ENCODE data around the gene RAD51B. TPM values are rescaled to one million over a fixed set of nuclear protein-coding genes. Genes with fewer than 3 reads are reported as not detected.

Gene RAD51B
- total and polyA plus RNA-seq, 9 of the 15 experiments (the other 6 are each of a cell fraction or from before 2014, with no cell fraction given), result 8.5 to 17.3 (median 11.3) TPM

DNA sequence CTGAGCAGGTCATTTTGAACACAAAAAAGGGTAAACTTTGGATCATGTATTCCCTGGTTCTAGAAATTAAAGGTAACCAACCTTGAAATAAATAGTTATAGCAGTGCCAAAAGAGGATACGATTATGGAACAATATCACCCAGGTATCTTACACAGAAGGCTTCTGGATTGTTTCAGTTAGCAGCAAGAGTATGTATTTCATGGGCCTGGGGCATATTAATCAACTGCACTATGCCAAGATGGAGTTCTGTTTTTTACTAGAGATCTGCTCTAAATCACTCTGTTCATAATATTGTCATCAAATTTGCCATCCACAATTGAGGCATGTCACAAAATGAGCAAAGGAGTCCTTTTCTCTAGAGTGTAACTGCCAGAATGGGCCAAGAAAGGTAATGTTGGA is 357.1 kb downstream of the RAD51B start (continued):
- TF ChIP-seq, protein P1, sequence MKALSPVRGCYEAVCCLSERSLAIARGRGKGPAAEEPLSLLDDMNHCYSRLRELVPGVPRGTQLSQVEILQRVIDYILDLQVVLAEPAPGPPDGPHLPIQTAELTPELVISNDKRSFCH (CRISPR knock-in tag; IDR thresholded peaks at IDR 0.05), result no peak
- TF ChIP-seq, protein P1 (tag; IDR thresholded peaks at IDR 0.05), result no peak
- no peak for TF ChIP-seq NR1H2 (CRISPR knock-in tag; IDR thresholded peaks at IDR 0.05)
- no peak for TF ChIP-seq ZHX1 (conservative IDR thresholded peaks at IDR 0.05; ENCODE audit: low read length)
- TF ChIP-seq ARID3A (IDR thresholded peaks at IDR 0.05; ENCODE audit: borderline replicate concordance, low read depth, low read length), result no peak
- no peak for TF ChIP-seq ZBED1 (IDR thresholded peaks at IDR 0.05)

- intact Hi-C loops (cut with micrococcal nuclease) (no loop called here), in situ Hi-C loops (cut with MboI) (no loop called here)
- Histone ChIP-seq H3K9me3 (replicated peaks; ENCODE audit: control insufficient read depth, insufficient read depth, low read depth, low read length) (no peaks in the 10 kb centered on the region), H2AFZ (ENCODE audit: low read depth, low read length) (no peak overlapping the region), H3K4me1 (replicated peaks in 1 of 2; ENCODE audit: control insufficient read depth in 2 of 2, insufficient read depth in 2 of 2, low read length in 2 of 2) (no peaks in the 10 kb centered on the region), H3K9me1 (ENCODE audit: control insufficient read depth, insufficient read depth, low read length) (no peaks in the 10 kb centered on the region), H3K79me2 (ENCODE audit: control insufficient read depth, insufficient read depth, low read length) (no peaks in the 10 kb centered on the region), H3K36me3 (ENCODE audit: control insufficient read depth, insufficient read depth, low read length) (no peaks in the 10 kb centered on the region), H3K27me3 (ENCODE audit: control insufficient read depth in 2 of 2, insufficient read depth in 2 of 2, low read length in 2 of 2) (no peaks in the 10 kb centered on the region), H3K27ac (ENCODE audit: extremely low read depth, low read depth, low read length) (no peak overlapping the region), H4K20me1 (replicated peaks; ENCODE audit: control insufficient read depth, insufficient read depth, low read length) (no peaks in the 10 kb centered on the region), H3K9ac (ENCODE audit: insufficient read depth in 1 of 2, low read depth in 2 of 2, low read length in 2 of 2) (no peak overlapping the region), H3K4me2 (ENCODE audit: insufficient read depth, low read length) (no peak overlapping the region), H3K4me3 (no peak overlapping the region)
- no peak for FAIRE-seq
- ATAC-seq, result no peak
- no TSS peak for BruUV-seq (replicated peaks)
- CTCF ChIA-PET (ENCODE audit: low intra/inter-chr PET ratio), result no interaction called here
- POLR2A ChIA-PET, result no interaction called here
- WGBS (ENCODE audit: insufficient coverage, low coverage, missing lambda C conversion rate), result 3% methylated on average over 3 of the region's 3 CpGs
- no peak for DNase-seq (ENCODE audit: extremely low read depth in 1 of 4, low spot score in 3 of 4)
- no peak for TF ChIP-seq CBFA2T3 (IDR thresholded peaks at IDR 0.05)
- no peak for TF ChIP-seq RBM15 (IDR thresholded peaks at IDR 0.05; ENCODE audit: insufficient read depth, low read length)
- TF ChIP-seq, protein P2, sequence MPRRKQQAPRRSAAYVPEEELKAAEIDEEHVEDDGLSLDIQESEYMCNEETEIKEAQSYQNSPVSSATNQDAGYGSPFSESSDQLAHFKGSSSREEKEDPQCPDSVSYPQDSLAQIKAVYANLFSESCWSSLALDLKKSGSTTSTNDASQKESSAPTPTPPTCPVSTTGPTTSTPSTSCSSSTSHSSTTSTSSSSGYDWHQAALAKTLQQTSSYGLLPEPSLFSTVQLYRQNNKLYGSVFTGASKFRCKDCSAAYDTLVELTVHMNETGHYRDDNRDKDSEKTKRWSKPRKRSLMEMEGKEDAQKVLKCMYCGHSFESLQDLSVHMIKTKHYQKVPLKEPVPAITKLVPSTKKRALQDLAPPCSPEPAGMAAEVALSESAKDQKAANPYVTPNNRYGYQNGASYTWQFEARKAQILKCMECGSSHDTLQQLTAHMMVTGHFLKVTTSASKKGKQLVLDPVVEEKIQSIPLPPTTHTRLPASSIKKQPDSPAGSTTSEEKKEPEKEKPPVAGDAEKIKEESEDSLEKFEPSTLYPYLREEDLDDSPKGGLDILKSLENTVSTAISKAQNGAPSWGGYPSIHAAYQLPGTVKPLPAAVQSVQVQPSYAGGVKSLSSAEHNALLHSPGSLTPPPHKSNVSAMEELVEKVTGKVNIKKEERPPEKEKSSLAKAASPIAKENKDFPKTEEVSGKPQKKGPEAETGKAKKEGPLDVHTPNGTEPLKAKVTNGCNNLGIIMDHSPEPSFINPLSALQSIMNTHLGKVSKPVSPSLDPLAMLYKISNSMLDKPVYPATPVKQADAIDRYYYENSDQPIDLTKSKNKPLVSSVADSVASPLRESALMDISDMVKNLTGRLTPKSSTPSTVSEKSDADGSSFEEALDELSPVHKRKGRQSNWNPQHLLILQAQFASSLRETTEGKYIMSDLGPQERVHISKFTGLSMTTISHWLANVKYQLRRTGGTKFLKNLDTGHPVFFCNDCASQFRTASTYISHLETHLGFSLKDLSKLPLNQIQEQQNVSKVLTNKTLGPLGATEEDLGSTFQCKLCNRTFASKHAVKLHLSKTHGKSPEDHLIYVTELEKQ (CRISPR knock-in tag; IDR thresholded peaks at IDR 0.05), result no peak
- TF ChIP-seq SRSF3 (IDR thresholded peaks at IDR 0.05; ENCODE audit: insufficient read depth, low read length), result no peak
- TF ChIP-seq ZNF311 (CRISPR knock-in tag; IDR thresholded peaks at IDR 0.05), result no peak
- no peak for TF ChIP-seq IFI16 (CRISPR knock-in tag; IDR thresholded peaks at IDR 0.05)
Observed at GRCh38 chr14:68177728-68178127, 358.1 kb downstream of the RAD51B start.

Data from K562 (cell line).